Glomerular visceral epithelial cell (primary cell): Measurements from ENCODE around the gene PDGFRB.
A peak's percentile ranks its signal among the peaks of the same experiment; 100 is the strongest.

Source experiments
- DNase-seq: peaks from one replicate; pipeline ENCODE4 v3.0.0-alpha.2; 2016; ENCODE audit errors: extremely low spot score

The PDGFRB gene

DNA sequence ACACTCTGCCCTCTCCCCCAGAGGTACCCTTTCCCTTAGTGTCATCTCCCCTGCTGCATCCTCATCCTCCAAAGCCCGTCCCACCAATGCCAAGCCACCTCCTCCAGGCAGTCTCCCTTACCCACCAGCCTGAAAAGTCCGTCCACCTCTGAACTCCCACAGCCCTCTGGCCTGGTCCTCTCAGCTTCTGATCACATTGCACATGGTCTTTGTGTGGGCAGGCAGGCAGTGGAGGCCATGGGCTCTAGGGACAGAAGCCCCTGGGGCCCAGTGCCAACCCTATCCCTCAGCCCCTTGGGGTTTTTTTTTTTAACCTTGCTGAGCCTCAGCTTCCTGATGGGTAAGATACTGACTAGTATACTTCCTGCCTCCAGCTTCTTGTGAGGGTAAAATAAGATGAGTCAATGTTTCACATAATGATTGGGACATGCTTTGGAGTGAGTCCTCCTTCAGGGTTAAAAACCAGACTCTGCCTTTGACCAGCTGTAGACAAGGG lies 88.7 kb downstream of the PDGFRB start:
- DNase-seq: peak; percentile 61

DNA sequence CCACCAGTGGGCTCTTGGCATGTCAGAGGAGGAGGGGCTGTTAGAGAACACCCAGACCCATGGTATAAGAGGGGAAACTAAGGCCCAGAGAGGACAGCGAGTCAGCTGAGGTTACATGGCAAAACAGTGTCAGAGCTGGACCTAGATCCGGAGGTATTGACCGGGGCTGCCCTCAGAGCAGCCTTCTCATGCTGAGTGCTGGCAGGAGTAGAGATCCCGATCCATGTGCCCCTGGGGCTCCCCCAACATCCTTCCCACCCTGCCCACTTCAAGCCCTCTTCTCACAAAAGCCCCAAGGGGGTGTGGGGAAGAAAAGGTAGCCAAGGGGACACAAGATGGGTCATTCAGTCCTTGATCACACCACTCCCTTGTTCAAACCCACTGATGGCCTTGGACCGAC lies 89.2 kb downstream of the PDGFRB start:
- no peak for DNase-seq

DNA sequence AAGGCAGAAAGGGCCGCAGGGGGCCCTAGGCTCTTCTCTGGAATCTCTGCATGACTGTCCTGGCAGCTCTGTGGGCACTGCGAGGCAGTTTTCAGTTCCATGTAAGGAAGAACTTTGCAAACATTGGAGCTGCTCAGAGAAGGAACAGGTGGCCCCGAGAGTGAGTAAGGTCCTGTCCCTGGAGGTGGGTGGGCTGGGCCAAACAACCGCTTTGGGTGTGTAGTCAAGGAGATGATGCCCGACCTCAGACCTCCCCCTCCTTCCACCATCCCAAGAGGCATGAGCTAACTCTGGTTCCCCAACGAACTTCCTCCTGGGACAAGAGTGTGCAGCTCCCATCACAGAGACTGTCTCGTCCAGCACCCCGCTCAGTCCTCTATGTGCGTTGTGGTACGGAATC lies 89.8 kb downstream of the PDGFRB start:
- peak; percentile 84 for DNase-seq

DNA sequence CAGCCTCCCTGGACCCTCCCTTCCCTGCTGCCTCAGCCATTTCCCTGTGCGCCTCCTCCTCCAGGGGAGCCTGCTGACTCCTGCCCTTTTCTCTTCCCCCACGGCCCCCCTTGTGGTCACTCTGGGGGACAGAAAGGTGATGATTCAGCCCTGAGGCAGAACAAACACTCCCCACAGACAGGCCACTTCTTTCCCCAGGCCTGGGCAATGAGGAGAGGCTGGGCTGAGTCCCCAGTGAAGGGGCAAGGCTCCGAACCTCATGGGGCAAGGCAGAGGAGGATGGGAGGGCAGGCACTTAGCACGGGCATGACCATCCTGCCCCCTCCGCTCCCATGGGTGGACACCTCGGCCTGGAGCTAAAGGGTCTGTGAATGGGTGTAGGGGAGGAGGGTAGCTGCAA lies 90.3 kb downstream of the PDGFRB start:
- DNase-seq: peak; percentile 87

DNA sequence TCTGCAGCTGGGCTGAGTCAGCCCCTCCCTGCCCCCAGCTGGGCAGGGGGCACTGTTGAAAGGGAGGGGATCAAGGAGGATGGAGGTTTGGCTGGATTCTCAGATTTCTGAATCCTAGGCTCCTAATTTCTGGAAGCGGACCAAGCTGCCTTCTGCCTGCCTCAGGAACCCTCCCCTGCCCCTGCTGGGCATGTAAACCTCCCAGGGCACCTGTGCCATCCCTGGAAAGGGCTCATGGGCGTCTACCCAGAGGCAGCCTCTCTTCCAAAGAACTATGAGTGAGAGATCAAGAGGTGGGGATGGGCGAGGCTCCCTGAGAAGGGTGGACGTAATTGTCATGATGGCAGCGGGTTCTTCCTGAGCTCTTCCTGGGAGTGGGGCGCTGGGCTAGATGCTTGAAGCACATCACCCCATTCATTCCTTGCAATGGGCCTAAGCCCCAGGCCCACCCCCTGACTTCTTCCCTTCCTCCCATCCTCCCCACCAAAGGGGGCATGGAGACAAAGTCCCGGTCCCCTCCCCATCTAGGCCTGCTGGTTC lies 90.9 kb downstream of the PDGFRB start:
- peak; percentile 31 for DNase-seq
